SK-N-SH treated with all-trans-retinoic acid at 6 μM for 48 hours (cell line): ENCODE measurements around the gene SRGAP1.

ENCODE experiments used
- ATAC-seq: fragments of 200-7000 bp; cut with Tn5 transposase; 3 replicates; pipeline ENCODE4 v1.9.1; 2020; ENCODE audit warnings: mild to moderate bottlenecking, moderate library complexity
- ARNTL ChIP-seq: fragments of 450-650 bp; formaldehyde crosslinking; IDR thresholded peaks from 2 replicates; pipeline ENCODE4 v1.5.0; 2020; ENCODE audit warnings: low read depth, mild to moderate bottlenecking, moderate library complexity, borderline replicate concordance
- BACH2 ChIP-seq: fragments of 250-450 bp; sonication (Bioruptor Pico); IDR thresholded peaks from 2 replicates; pipeline ENCODE4 v1.9.0; 2021; ENCODE audit warnings: mild to moderate bottlenecking, borderline replicate concordance
- CSDC2 ChIP-seq: fragments of 250-450 bp; sonication (Bioruptor Pico); IDR thresholded peaks from 2 replicates; pipeline ENCODE4 v1.5.0; 2020; ENCODE audit warnings: mild to moderate bottlenecking, moderate library complexity
- ESRRG ChIP-seq: fragments of 250-450 bp; sonication (Bioruptor Pico); IDR thresholded peaks from 2 replicates; pipeline ENCODE4 v1.6.1; 2021; ENCODE audit warnings: mild to moderate bottlenecking
- GLIS3 ChIP-seq: fragments of 250-450 bp; sonication (Bioruptor Pico); IDR thresholded peaks from 2 replicates; pipeline ENCODE4 v1.5.0; 2020; ENCODE audit warnings: mild to moderate bottlenecking, moderate library complexity
- ISL1 ChIP-seq: fragments of 250-450 bp; sonication (Bioruptor Pico); IDR thresholded peaks from 2 replicates; pipeline ENCODE4 v2.1.2; 2022; ENCODE audit warnings: mild to moderate bottlenecking, moderate library complexity
- OSR1 ChIP-seq: fragments of 250-450 bp; sonication (Bioruptor Pico); IDR thresholded peaks from 2 replicates; pipeline ENCODE4 v1.8.0; 2022; ENCODE audit warnings: moderate library complexity, mild to moderate bottlenecking, inconsistent platforms
- PPARA ChIP-seq: fragments of 250-450 bp; sonication (Bioruptor Pico); IDR thresholded peaks from 2 replicates; pipeline ENCODE4 v1.5.0; 2020; ENCODE audit warnings: mild to moderate bottlenecking, borderline replicate concordance
- RARB ChIP-seq: fragments of 250-450 bp; sonication (Bioruptor Pico); IDR thresholded peaks from 2 replicates; pipeline ENCODE4 v1.8.0; 2021; ENCODE audit warnings: mild to moderate bottlenecking, moderate library complexity
- SNAI2 ChIP-seq: fragments of 250-450 bp; sonication (Bioruptor Pico); IDR thresholded peaks from 2 replicates; pipeline ENCODE4 v1.5.0; 2020; ENCODE audit warnings: mild to moderate bottlenecking, moderate library complexity
- TCF4 ChIP-seq: fragments of 250-450 bp; sonication (Bioruptor Pico); IDR thresholded peaks from 2 replicates; pipeline ENCODE4 v1.8.0; 2021; ENCODE audit warnings: mild to moderate bottlenecking, moderate library complexity, borderline replicate concordance
- TOX ChIP-seq: fragments of 250-450 bp; sonication (Bioruptor Pico); IDR thresholded peaks from 2 replicates; pipeline ENCODE4 v1.8.0; 2021; ENCODE audit warnings: mild to moderate bottlenecking, moderate library complexity, borderline replicate concordance
- ZC3H10 ChIP-seq: fragments of 250-450 bp; sonication (Bioruptor Pico); IDR thresholded peaks from 2 replicates; pipeline ENCODE4 v1.5.1; 2021; ENCODE audit warnings: mild to moderate bottlenecking, moderate library complexity
- ZFP3 ChIP-seq: fragments of 250-450 bp; sonication (Bioruptor Pico); IDR thresholded peaks from 2 replicates; pipeline ENCODE4 v1.5.0; 2020; ENCODE audit warnings: mild to moderate bottlenecking, moderate library complexity
- ZFP30 ChIP-seq: fragments of 450-650 bp; formaldehyde crosslinking; IDR thresholded peaks from 2 replicates; pipeline ENCODE4 v1.5.0; 2022; ENCODE audit warnings: mild to moderate bottlenecking, moderate library complexity
- ZNF565 ChIP-seq: fragments of 450-650 bp; formaldehyde crosslinking; conservative IDR thresholded peaks from 2 replicates; pipeline ENCODE4 v1.5.0; 2020; ENCODE audit warnings: low read depth, mild to moderate bottlenecking, moderate library complexity
- ZNF8 ChIP-seq: fragments of 450-650 bp; formaldehyde crosslinking; IDR thresholded peaks from 2 replicates; pipeline ENCODE4 v1.5.0; 2020; ENCODE audit warnings: mild to moderate bottlenecking, moderate library complexity
- TF ChIP-seq, protein P1 (sequence below): fragments of 250-450 bp; sonication (Bioruptor Pico); IDR thresholded peaks from 2 replicates; pipeline ENCODE4 v1.8.0; 2021; ENCODE audit warnings: low read depth, mild to moderate bottlenecking, moderate library complexity, borderline replicate concordance
- TF ChIP-seq, protein P2 (sequence below): fragments of 250-450 bp; sonication (Bioruptor Pico); IDR thresholded peaks from 2 replicates; pipeline ENCODE4 v1.8.0; 2020; ENCODE audit warnings: mild to moderate bottlenecking, moderate library complexity, borderline replicate concordance
- TF ChIP-seq, protein P3 (sequence below): fragments of 250-450 bp; sonication (Bioruptor Pico); IDR thresholded peaks from 2 replicates; pipeline ENCODE4 v1.5.1; 2020; ENCODE audit warnings: low read depth, mild to moderate bottlenecking, moderate library complexity
- TF ChIP-seq, protein P4 (sequence below): fragments of 250-450 bp; sonication (Bioruptor Pico); IDR thresholded peaks from 2 replicates; pipeline ENCODE4 v1.5.0; 2020; ENCODE audit warnings: mild to moderate bottlenecking, moderate library complexity
- TF ChIP-seq, protein P5 (sequence below): fragments of 250-450 bp; sonication (Bioruptor Pico); IDR thresholded peaks from 2 replicates; pipeline ENCODE4 v1.5.1; 2021; ENCODE audit warnings: mild to moderate bottlenecking, moderate library complexity

The SRGAP1 gene

DNA sequence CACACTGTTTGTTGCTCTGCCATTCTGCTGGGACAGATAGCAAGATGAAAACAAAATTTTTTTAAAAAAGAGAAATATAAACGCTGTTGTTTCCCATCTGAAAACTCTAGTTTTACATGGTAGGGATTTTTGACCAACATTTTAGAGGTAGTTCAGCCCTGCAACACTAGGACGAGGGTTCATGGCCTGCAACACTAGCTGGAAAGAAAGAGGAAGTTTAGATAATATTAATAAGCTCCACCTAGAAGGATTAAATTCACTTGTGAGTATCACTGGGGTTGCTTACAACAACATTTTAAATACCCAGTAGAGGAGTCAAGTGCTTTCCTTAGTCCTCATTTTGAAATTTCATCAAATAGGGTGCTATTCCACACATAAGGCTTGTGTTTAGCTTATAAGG lies 68.2 kb downstream of the SRGAP1 start:
- no peak for ATAC-seq
- no peak for TF ChIP-seq GLIS3
- no peak for TF ChIP-seq ZNF565
- no peak for TF ChIP-seq CSDC2 (CRISPR knock-in tag)
- no peak for TF ChIP-seq ISL1 (CRISPR knock-in tag)
- TF ChIP-seq RARB (CRISPR knock-in tag) = no peak
- TF ChIP-seq ZNF8 (CRISPR knock-in tag) = no peak
- no peak for TF ChIP-seq ARNTL (CRISPR knock-in tag)
- TF ChIP-seq, protein P1, sequence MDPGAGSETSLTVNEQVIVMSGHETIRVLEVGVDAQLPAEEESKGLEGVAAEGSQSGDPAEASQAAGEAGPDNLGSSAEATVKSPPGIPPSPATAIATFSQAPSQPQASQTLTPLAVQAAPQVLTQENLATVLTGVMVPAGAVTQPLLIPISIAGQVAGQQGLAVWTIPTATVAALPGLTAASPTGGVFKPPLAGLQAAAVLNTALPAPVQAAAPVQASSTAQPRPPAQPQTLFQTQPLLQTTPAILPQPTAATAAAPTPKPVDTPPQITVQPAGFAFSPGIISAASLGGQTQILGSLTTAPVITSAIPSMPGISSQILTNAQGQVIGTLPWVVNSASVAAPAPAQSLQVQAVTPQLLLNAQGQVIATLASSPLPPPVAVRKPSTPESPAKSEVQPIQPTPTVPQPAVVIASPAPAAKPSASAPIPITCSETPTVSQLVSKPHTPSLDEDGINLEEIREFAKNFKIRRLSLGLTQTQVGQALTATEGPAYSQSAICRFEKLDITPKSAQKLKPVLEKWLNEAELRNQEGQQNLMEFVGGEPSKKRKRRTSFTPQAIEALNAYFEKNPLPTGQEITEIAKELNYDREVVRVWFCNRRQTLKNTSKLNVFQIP = no peak
- TF ChIP-seq ZFP30 = no peak
- TF ChIP-seq, protein P2, sequence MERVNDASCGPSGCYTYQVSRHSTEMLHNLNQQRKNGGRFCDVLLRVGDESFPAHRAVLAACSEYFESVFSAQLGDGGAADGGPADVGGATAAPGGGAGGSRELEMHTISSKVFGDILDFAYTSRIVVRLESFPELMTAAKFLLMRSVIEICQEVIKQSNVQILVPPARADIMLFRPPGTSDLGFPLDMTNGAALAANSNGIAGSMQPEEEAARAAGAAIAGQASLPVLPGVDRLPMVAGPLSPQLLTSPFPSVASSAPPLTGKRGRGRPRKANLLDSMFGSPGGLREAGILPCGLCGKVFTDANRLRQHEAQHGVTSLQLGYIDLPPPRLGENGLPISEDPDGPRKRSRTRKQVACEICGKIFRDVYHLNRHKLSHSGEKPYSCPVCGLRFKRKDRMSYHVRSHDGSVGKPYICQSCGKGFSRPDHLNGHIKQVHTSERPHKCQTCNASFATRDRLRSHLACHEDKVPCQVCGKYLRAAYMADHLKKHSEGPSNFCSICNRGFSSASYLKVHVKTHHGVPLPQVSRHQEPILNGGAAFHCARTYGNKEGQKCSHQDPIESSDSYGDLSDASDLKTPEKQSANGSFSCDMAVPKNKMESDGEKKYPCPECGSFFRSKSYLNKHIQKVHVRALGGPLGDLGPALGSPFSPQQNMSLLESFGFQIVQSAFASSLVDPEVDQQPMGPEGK = no peak
- no peak for TF ChIP-seq OSR1 (CRISPR knock-in tag)
- TF ChIP-seq TCF4 (CRISPR knock-in tag) = no peak
- no peak for TF ChIP-seq PPARA (CRISPR knock-in tag)
- TF ChIP-seq TOX (CRISPR knock-in tag) = no peak
- TF ChIP-seq, protein P3, sequence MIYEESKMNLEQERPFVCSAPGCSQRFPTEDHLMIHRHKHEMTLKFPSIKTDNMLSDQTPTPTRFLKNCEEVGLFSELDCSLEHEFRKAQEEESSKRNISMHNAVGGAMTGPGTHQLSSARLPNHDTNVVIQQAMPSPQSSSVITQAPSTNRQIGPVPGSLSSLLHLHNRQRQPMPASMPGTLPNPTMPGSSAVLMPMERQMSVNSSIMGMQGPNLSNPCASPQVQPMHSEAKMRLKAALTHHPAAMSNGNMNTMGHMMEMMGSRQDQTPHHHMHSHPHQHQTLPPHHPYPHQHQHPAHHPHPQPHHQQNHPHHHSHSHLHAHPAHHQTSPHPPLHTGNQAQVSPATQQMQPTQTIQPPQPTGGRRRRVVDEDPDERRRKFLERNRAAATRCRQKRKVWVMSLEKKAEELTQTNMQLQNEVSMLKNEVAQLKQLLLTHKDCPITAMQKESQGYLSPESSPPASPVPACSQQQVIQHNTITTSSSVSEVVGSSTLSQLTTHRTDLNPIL = no peak
- TF ChIP-seq, protein P4, sequence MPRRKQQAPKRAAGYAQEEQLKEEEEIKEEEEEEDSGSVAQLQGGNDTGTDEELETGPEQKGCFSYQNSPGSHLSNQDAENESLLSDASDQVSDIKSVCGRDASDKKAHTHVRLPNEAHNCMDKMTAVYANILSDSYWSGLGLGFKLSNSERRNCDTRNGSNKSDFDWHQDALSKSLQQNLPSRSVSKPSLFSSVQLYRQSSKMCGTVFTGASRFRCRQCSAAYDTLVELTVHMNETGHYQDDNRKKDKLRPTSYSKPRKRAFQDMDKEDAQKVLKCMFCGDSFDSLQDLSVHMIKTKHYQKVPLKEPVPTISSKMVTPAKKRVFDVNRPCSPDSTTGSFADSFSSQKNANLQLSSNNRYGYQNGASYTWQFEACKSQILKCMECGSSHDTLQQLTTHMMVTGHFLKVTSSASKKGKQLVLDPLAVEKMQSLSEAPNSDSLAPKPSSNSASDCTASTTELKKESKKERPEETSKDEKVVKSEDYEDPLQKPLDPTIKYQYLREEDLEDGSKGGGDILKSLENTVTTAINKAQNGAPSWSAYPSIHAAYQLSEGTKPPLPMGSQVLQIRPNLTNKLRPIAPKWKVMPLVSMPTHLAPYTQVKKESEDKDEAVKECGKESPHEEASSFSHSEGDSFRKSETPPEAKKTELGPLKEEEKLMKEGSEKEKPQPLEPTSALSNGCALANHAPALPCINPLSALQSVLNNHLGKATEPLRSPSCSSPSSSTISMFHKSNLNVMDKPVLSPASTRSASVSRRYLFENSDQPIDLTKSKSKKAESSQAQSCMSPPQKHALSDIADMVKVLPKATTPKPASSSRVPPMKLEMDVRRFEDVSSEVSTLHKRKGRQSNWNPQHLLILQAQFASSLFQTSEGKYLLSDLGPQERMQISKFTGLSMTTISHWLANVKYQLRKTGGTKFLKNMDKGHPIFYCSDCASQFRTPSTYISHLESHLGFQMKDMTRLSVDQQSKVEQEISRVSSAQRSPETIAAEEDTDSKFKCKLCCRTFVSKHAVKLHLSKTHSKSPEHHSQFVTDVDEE (CRISPR knock-in tag) = no peak
- TF ChIP-seq ZFP3 (CRISPR knock-in tag) = no peak
- TF ChIP-seq, all 23 proteins: peak for 0

DNA sequence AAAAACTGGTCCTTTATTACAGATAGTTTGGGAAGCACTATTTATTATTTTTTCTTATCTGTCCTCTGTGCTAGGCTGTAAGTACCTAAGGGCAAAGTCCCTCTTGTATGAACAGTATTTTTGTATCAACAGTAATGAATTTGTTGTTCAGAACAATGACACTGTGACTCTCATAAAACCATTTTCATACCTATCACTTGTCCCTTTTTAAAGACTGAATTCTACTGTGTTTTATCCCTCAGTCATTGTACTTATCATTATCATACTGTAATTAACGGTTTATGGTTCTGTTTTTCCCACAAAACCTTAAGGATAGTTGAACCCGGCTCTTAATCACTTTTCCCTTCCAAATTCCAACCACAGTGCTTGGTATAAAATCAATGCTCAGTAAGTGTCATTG lies 69.4 kb downstream of the SRGAP1 start:
- ATAC-seq = no peak
- TF ChIP-seq ZFP30 = no peak
- no peak for TF ChIP-seq ZNF8 (CRISPR knock-in tag)
- no peak for TF ChIP-seq ESRRG
- no peak for TF ChIP-seq BACH2
- TF ChIP-seq TOX (CRISPR knock-in tag) = no peak
- TF ChIP-seq ZC3H10 (CRISPR knock-in tag) = no peak
- TF ChIP-seq CSDC2 (CRISPR knock-in tag) = no peak
- TF ChIP-seq ISL1 (CRISPR knock-in tag) = no peak
- no peak for TF ChIP-seq TCF4 (CRISPR knock-in tag)
- TF ChIP-seq, protein P5, sequence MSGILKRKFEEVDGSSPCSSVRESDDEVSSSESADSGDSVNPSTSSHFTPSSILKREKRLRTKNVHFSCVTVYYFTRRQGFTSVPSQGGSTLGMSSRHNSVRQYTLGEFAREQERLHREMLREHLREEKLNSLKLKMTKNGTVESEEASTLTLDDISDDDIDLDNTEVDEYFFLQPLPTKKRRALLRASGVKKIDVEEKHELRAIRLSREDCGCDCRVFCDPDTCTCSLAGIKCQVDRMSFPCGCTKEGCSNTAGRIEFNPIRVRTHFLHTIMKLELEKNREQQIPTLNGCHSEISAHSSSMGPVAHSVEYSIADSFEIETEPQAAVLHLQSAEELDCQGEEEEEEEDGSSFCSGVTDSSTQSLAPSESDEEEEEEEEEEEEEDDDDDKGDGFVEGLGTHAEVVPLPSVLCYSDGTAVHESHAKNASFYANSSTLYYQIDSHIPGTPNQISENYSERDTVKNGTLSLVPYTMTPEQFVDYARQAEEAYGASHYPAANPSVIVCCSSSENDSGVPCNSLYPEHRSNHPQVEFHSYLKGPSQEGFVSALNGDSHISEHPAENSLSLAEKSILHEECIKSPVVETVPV (CRISPR knock-in tag) = no peak
- TF ChIP-seq SNAI2 (CRISPR knock-in tag) = no peak
- TF ChIP-seq PPARA (CRISPR knock-in tag) = no peak
- TF ChIP-seq, protein P2 = no peak
- TF ChIP-seq GLIS3 = no peak
- TF ChIP-seq ZNF565 = no peak
- TF ChIP-seq, protein P1 = no peak
- TF ChIP-seq RARB (CRISPR knock-in tag) = no peak
- TF ChIP-seq ZFP3 (CRISPR knock-in tag) = no peak
